ENCODE data around the gene H19.

H19 gene

DNA sequence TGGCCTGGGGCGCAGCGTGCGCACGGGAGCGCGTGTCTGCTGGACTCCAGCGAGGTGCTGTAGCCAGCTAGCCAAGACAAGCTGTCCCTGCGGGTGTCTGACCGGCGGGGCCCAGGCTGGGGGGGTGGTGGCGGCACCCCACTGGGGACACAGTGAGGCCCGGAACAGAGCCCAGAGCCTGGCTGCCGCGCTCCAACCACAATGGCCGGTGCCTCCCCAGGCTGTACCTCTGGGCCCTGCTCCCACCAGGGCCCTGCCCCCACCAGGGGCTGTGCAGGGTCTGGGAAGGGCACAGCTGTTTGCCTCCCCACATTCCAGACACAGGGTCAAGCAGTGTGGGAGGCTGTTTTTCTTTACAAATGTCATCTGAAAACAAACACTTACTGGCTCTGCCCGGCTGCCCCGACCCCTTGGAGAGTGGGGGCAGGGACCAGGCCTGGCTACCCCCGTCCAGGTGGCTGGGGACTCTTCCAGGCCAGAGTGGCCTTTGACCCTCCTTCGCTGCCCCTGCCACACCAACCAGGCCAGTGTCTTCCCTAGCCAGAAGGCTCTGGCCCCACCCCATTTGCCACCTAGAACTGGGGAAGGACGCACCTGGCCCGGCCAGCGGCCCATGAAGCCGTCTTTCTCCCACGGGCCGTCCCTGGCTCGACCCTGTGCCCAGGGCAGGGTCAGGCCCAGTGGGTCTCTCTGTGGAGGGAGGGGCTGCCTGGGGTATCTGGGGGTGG is 14.6 kb downstream of the H19 start:
- H3K4me1 ChIP-seq (ENCODE audit: control insufficient read depth, low read depth, low read length): no peaks in the 10 kb centered on the region
- no peaks in the 10 kb centered on the region for H3K27me3 ChIP-seq (ENCODE audit: control insufficient read depth, insufficient read depth, low read length)
- no peak overlapping the region for H3K27ac ChIP-seq (ENCODE audit: low read length)
- H3K9me3 ChIP-seq (ENCODE audit: control insufficient read depth, low read depth, low read length): no peaks in the 10 kb centered on the region
- no peak overlapping the region for H3K4me3 ChIP-seq (ENCODE audit: low read length)
- H3K9ac ChIP-seq (ENCODE audit: low read length): no peak overlapping the region
- H3K36me3 ChIP-seq (ENCODE audit: control insufficient read depth, low read depth, low read length): no peaks in the 10 kb centered on the region

DNA sequence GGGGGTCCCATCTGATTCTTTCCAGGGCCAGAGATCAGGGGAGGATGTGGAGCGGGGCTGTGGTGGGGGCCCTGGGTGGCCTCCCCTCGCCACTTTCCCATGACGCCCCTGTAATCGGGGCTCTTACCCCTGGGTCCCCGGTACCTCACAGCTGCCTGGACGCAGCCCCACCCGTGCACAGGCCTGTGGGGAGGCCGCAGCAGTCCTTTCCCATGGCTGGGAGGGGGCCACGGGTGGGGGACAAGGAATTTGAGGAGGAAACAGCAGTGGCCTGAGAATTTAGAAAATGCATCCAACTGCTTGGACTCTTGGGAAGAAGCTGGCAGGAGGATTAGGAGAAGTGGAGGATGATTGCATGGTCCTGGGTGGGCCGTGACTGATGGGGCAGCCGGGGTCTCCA is 18.0 kb downstream of the H19 start:
- H3K9ac ChIP-seq (ENCODE audit: low read length): no peak overlapping the region
- H3K4me1 ChIP-seq (ENCODE audit: control insufficient read depth, low read depth, low read length): no peaks in the 10 kb centered on the region
- H3K27ac ChIP-seq (ENCODE audit: low read length): no peak overlapping the region

DNA sequence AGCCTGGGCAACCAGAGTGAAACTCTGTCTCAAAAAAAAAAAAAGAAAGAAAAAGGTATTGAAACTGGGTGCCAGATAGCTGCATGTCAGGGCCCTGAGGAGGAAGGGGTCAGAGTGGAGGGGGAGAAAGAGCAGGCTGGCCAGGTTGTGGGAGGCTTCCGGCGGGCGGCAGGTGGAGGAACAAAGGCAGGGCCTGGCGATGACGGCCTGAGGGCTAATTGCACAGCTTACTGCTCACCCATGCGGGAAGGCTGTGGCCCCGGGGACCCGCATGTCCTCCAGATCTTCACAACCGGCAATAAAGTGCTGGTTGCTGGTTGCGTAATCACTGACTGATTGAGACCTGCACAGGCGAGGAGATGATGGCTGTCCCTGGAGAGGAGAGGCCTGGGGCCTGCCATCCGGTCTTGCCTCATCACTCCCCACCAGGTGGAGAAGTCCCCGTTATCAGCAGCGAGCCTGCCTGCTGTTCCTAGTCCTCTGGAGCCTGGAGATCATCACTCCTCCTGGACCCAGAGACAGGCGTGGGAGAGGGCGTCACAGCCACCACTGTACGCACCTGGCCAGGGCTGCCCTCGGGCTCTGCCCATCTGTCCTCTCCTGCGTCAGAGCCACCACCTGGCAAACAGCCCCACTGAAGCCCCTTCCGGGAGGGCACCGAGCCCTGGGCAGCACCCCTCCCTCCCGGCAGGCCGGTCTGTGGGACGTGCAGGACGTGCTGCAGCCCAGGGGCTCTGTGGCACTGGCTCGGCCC is 18.7 kb downstream of the H19 start:
- H3K4me1 ChIP-seq (ENCODE audit: control insufficient read depth, low read depth, low read length): no peaks in the 10 kb centered on the region
- H3K9ac ChIP-seq (ENCODE audit: low read length): no peak overlapping the region
- H3K4me3 ChIP-seq (ENCODE audit: low read length): no peak overlapping the region
- H3K9me3 ChIP-seq (ENCODE audit: control insufficient read depth, low read depth, low read length): no peaks in the 10 kb centered on the region
- no peaks in the 10 kb centered on the region for H3K36me3 ChIP-seq (ENCODE audit: control insufficient read depth, low read depth, low read length)
- H3K27ac ChIP-seq (ENCODE audit: low read length): no peak overlapping the region
- no peaks in the 10 kb centered on the region for H3K27me3 ChIP-seq (ENCODE audit: control insufficient read depth, insufficient read depth, low read length)

More for the DNA sequence above, 18.0 kb downstream of the H19 start:
- Histone ChIP-seq H3K36me3 (ENCODE audit: control insufficient read depth, low read depth, low read length) (no peaks in the 10 kb centered on the region), H3K4me3 (ENCODE audit: low read length) (no peak overlapping the region), H3K9me3 (ENCODE audit: control insufficient read depth, low read depth, low read length) (no peaks in the 10 kb centered on the region), H3K27me3 (ENCODE audit: control insufficient read depth, insufficient read depth, low read length) (no peaks in the 10 kb centered on the region)

DNA sequence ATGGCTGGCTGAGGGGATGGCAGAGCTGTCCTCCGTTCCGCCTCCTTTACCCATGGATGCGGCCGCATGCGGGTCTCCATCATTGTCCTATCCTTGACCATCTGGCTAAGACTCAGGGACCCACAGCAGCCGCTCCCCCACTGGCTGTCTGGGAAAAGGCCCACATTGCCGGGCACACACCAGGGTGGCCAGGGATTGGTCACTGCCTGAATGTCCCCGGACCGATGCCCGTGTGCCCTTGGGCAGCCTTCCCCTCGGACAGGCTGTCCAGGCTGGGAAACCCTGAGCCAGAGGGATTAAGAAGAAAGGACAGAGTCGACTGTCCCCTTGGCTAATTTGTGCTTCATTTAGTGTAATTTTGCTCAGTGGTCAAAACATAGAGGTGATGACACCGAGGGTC is 22.5 kb downstream of the H19 start:
- Histone ChIP-seq H3K27me3 (ENCODE audit: control insufficient read depth, insufficient read depth, low read length) (no peaks in the 10 kb centered on the region), H3K4me1 (ENCODE audit: control insufficient read depth, low read depth, low read length) (no peaks in the 10 kb centered on the region), H3K36me3 (ENCODE audit: control insufficient read depth, low read depth, low read length) (no peaks in the 10 kb centered on the region), H3K4me3 (ENCODE audit: low read length) (no peak overlapping the region), H3K27ac (ENCODE audit: low read length) (no peak overlapping the region), H3K9ac (ENCODE audit: low read length) (no peak overlapping the region), H3K9me3 (ENCODE audit: control insufficient read depth, low read depth, low read length) (no peaks in the 10 kb centered on the region)

DNA sequence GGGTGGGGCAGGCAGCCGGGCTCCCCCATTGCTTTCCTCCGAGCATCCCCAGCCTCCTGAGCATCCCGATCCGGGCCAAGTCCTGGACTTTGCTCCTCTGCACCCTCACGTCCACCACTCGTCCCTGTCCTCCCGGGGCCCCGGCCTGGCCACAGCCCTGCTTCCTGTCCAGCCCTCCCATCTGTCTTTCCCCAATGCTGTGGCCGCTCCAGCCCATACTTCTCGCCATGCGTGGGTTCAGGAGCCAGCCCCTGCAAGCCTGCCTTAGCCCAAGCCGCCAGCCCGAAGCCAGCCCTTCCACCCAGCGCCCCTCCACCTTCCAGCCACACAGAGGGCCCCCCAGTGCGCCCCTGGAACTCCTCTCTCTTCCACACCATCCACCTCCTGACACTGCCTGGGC is 26.7 kb downstream of the H19 start:
- no peaks in the 10 kb centered on the region for H3K4me1 ChIP-seq (ENCODE audit: control insufficient read depth, low read depth, low read length)
- H3K27me3 ChIP-seq (ENCODE audit: control insufficient read depth, insufficient read depth, low read length): no peaks in the 10 kb centered on the region
- H3K36me3 ChIP-seq (ENCODE audit: control insufficient read depth, low read depth, low read length): no peaks in the 10 kb centered on the region
- no peak overlapping the region for H3K4me3 ChIP-seq (ENCODE audit: low read length)
- H3K9me3 ChIP-seq (ENCODE audit: control insufficient read depth, low read depth, low read length): no peaks in the 10 kb centered on the region
- H3K9ac ChIP-seq (ENCODE audit: low read length): no peak overlapping the region
- no peak overlapping the region for H3K27ac ChIP-seq (ENCODE audit: low read length)

DNA sequence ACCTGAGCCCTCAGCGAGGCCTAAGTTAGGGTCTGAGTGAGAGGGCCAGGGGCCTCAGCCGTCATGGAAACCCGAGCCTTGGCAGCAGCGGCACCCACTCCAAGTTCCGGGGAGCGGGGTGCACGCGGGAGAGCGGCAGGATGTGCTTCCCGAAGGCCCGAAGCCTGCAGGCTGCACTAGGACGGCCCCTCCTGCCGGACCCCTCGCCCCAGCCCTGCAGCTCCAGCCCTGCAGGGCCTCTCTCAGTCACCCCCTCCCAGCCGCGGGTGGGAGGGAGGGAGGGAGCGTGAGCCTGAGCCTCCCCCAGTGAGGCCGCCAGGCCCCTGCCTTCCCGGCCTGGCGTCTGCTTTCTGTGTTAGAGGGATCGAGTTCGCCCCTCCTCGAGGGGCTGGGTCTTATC is 27.9 kb downstream of the H19 start:
- Histone ChIP-seq H3K27ac (ENCODE audit: low read length) (no peak overlapping the region), H3K36me3 (ENCODE audit: control insufficient read depth, low read depth, low read length) (no peaks in the 10 kb centered on the region), H3K4me1 (ENCODE audit: control insufficient read depth, low read depth, low read length) (no peaks in the 10 kb centered on the region), H3K4me3 (ENCODE audit: low read length) (no peak overlapping the region), H3K27me3 (ENCODE audit: control insufficient read depth, insufficient read depth, low read length) (no peaks in the 10 kb centered on the region), H3K9me3 (ENCODE audit: control insufficient read depth, low read depth, low read length) (no peaks in the 10 kb centered on the region), H3K9ac (ENCODE audit: low read length) (no peak overlapping the region)

DNA sequence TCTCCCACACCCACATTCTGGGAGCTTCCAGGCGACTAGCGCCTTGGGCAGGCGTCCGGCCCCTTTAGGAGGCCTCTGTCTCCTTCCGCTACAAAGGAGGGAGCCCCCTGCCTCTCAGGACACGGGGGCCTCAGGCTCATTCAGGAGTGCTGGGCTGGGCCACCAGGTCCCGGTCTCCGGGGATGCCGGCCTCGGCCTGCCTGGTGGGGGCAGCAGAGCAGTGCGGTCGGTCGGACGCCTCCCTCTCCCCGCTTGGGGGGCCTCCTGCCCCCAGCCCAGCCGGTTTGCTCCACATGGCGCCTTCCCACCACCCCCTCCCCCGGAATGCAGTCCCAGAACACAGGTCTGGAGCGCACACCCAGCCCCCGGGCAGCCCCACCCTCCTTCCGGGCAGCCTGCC is 28.6 kb downstream of the H19 start:
- Histone ChIP-seq H3K27me3 (ENCODE audit: control insufficient read depth, insufficient read depth, low read length) (no peaks in the 10 kb centered on the region), H3K4me3 (ENCODE audit: low read length) (no peak overlapping the region), H3K9ac (ENCODE audit: low read length) (no peak overlapping the region)

DNA sequence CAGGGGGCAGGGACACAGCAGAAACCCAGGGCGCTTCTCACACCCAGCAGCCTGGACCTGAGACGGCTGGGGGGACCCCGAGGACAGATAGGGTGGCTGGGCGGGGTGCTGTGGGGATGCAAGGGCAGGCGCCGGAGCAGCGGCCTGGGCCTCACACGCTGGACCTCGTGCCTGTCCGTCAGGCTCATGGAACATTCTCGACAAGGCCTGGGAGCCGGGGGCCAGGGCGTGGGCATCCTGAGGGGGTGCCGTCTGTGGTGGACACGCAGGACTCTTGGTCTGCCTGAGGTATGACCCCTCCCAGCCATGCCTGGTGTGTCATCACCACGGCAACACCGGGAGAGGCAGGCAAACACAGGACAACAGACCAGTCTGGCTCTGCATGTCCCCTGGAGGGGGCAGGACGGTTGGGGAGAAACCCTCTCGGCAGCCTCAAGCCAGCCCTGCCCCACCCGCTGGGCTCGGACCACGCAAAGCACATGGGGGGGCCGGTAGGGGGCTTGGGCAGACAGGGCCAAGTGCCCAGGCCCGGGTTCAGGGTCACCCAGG is 29.1 kb downstream of the H19 start:
- no peak overlapping the region for H3K9ac ChIP-seq (ENCODE audit: low read length)
- no peak overlapping the region for H3K27ac ChIP-seq (ENCODE audit: low read length)
- no peaks in the 10 kb centered on the region for H3K4me1 ChIP-seq (ENCODE audit: control insufficient read depth, low read depth, low read length)
- no peak overlapping the region for H3K4me3 ChIP-seq (ENCODE audit: low read length)
- H3K36me3 ChIP-seq (ENCODE audit: control insufficient read depth, low read depth, low read length): no peaks in the 10 kb centered on the region
- no peaks in the 10 kb centered on the region for H3K27me3 ChIP-seq (ENCODE audit: control insufficient read depth, insufficient read depth, low read length)
- H3K9me3 ChIP-seq (ENCODE audit: control insufficient read depth, low read depth, low read length): no peaks in the 10 kb centered on the region

More for the DNA sequence above, 28.6 kb downstream of the H19 start:
- no peak overlapping the region for H3K27ac ChIP-seq (ENCODE audit: low read length)
- H3K9me3 ChIP-seq (ENCODE audit: control insufficient read depth, low read depth, low read length): no peaks in the 10 kb centered on the region
- H3K4me1 ChIP-seq (ENCODE audit: control insufficient read depth, low read depth, low read length): no peaks in the 10 kb centered on the region
- H3K36me3 ChIP-seq (ENCODE audit: control insufficient read depth, low read depth, low read length): no peaks in the 10 kb centered on the region

DNA sequence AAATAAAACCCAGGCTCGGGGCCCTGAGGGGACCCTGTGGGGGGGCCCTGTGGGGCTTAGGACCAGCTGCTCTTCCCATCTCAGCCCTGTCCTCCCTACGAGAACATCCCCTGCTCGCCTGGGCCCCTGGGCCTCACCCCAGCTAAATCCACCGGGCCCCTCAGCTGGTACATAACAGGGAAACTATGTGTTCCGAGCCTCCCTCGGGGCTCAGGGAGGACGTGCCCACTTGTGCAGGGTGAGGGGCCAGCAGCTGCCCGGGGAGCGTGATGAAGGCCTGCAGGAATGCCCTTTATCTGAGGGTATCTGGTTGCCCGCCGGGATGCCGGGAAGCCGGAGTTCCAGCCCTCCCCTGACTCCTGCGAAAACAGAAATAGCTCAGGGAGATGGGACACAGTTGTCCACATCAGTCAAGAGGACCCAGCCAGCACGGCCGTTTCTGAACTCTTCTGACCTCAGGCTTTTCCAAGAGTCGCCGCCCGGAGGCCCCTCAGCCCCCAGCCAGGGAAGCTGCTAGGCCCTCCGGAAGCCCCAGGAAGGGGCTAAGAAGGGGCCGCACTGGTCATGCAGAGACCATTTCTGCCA is 29.9 kb downstream of the H19 start:
- Histone ChIP-seq H3K9ac (ENCODE audit: low read length) (no peak overlapping the region), H3K9me3 (ENCODE audit: control insufficient read depth, low read depth, low read length) (no peaks in the 10 kb centered on the region), H3K27ac (ENCODE audit: low read length) (no peak overlapping the region), H3K36me3 (ENCODE audit: control insufficient read depth, low read depth, low read length) (no peaks in the 10 kb centered on the region), H3K4me3 (ENCODE audit: low read length) (no peak overlapping the region), H3K4me1 (ENCODE audit: control insufficient read depth, low read depth, low read length) (no peaks in the 10 kb centered on the region), H3K27me3 (ENCODE audit: control insufficient read depth, insufficient read depth, low read length) (no peaks in the 10 kb centered on the region)

DNA sequence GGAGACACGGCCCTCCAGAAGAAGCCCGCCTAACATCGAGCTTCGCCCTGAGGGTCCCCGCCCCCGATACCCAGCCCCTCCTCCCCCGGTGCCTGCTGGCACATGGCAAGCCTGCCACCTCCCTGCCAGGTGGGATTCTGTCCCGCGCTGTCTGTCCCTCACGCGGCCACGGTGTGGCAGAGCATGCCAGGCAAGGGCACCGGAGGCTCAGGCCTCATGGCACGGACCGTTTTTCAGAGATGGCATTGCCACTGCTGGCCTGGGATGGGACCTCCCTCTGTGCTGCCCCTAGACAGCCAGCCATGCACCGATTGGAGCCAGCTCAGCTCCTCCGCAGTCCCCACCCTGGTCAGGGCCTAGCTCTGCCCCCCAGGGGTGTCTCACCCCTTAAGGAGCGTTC is 31.1 kb downstream of the H19 start:
- no peaks in the 10 kb centered on the region for H3K4me1 ChIP-seq (ENCODE audit: control insufficient read depth, low read depth, low read length)
- H3K36me3 ChIP-seq (ENCODE audit: control insufficient read depth, low read depth, low read length): no peaks in the 10 kb centered on the region
- H3K9ac ChIP-seq (ENCODE audit: low read length): no peak overlapping the region
- no peaks in the 10 kb centered on the region for H3K27me3 ChIP-seq (ENCODE audit: control insufficient read depth, insufficient read depth, low read length)
- H3K4me3 ChIP-seq (ENCODE audit: low read length): no peak overlapping the region
- H3K9me3 ChIP-seq (ENCODE audit: control insufficient read depth, low read depth, low read length): no peaks in the 10 kb centered on the region
- H3K27ac ChIP-seq (ENCODE audit: low read length): no peak overlapping the region

DNA sequence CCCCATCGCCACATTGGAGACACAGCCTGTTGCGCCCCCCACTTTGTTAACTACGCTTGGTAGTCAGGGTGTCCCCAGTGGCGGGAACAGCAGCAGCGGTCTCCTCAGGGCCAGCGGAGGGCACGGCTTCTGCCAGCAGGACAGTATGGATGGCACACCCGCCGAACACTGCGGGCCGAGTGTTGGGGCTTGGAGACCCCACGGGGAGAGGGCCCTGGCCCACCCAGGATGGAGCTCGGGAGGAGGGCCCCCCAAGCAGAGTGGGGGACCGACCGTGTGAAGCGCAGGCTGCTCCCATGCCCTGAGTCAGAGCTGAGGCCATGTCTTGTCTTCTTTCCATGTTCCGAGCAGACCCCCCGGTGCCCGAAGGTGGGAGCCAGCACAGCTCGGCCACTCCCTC is 32.7 kb downstream of the H19 start:
- Histone ChIP-seq H3K27ac (ENCODE audit: low read length) (no peak overlapping the region), H3K27me3 (ENCODE audit: control insufficient read depth, insufficient read depth, low read length) (no peaks in the 10 kb centered on the region), H3K4me3 (ENCODE audit: low read length) (no peak overlapping the region), H3K4me1 (ENCODE audit: control insufficient read depth, low read depth, low read length) (no peaks in the 10 kb centered on the region), H3K9me3 (ENCODE audit: control insufficient read depth, low read depth, low read length) (no peaks in the 10 kb centered on the region), H3K9ac (ENCODE audit: low read length) (no peak overlapping the region), H3K36me3 (ENCODE audit: control insufficient read depth, low read depth, low read length) (no peaks in the 10 kb centered on the region)
